HepG2 (cell line): ENCODE measurements around the gene RPL37A. TPM values are rescaled to one million over a fixed set of nuclear protein-coding genes. Genes with fewer than 3 reads are reported as not detected.

Source experiments
- ADNP ChIP-seq: sonication (generic); formaldehyde crosslinking; IDR thresholded peaks from 2 replicates; pipeline ENCODE4 v1.4.0; 2020; ENCODE audit warnings: missing genetic modification reagents
- ATF3 ChIP-seq: sonication (generic); formaldehyde crosslinking; IDR thresholded peaks from 2 replicates; pipeline ENCODE4 v1.4.0; 2020; ENCODE audit warnings: missing genetic modification reagents
- CAMTA2 ChIP-seq: sonication (generic); formaldehyde crosslinking; IDR thresholded peaks from 2 replicates; pipeline ENCODE4 v1.4.0; 2020; ENCODE audit warnings: mild to moderate bottlenecking, missing genetic modification reagents, borderline replicate concordance
- CHD2 ChIP-seq: IDR thresholded peaks from 2 replicates; pipeline ENCODE4 v1.6.1; 2011; ENCODE audit warnings: low read depth, low read length, improper control_type of control experiment
- DR1 ChIP-seq: sonication (generic); formaldehyde crosslinking; IDR thresholded peaks from 2 replicates; pipeline ENCODE4 v1.8.0; 2021; ENCODE audit warnings: mild to moderate bottlenecking, missing genetic modification reagents, inconsistent platforms
- HHEX ChIP-seq: IDR thresholded peaks from 2 replicates; pipeline ENCODE4 v1.6.1; 2016; ENCODE audit warnings: control low read depth
- HNF4G ChIP-seq, 2 experiments: sonication (generic) in 1 of 2; formaldehyde crosslinking in 1 of 2; IDR thresholded peaks; 2 replicates each; pipeline versions ENCODE4 v1.4.0 to v1.6.1; 2011 to 2020; ENCODE audit warnings: borderline replicate concordance in 2 of 2, low read depth in 2 of 2, mild to moderate bottlenecking in 2 of 2, low read length in 1 of 2, missing genetic modification reagents in 1 of 2, moderate library complexity in 1 of 2
- KLF9 ChIP-seq: IDR thresholded peaks from 2 replicates; pipeline ENCODE4 v1.6.1; 2016; ENCODE audit warnings: low read depth
- MTA1 ChIP-seq: sonication (generic); formaldehyde crosslinking; IDR thresholded peaks from 2 replicates; pipeline ENCODE4 v1.4.0; 2020; ENCODE audit warnings: missing genetic modification reagents, mild to moderate bottlenecking, borderline replicate concordance
- RARA ChIP-seq: IDR thresholded peaks from 2 replicates; pipeline ENCODE4 v1.6.1; 2016; ENCODE audit warnings: missing genetic modification reagents, missing compliant biosample characterization
- SKI ChIP-seq: fragments of 450-650 bp; IDR thresholded peaks from one replicate; pipeline ENCODE4 v1.6.1; 2018; ENCODE audit warnings: mild to moderate bottlenecking; ENCODE audit not compliant: partially characterized antibody
- ZKSCAN5 ChIP-seq: sonication (generic); formaldehyde crosslinking; IDR thresholded peaks from 2 replicates; pipeline ENCODE4 v1.5.1; 2020; ENCODE audit warnings: mild to moderate bottlenecking, missing genetic modification reagents
- ZNF121 ChIP-seq: sonication (generic); formaldehyde crosslinking; IDR thresholded peaks from 2 replicates; pipeline ENCODE4 v1.5.0; 2020; ENCODE audit warnings: mild to moderate bottlenecking, missing genetic modification reagents
- ZNF33A ChIP-seq: sonication (generic); formaldehyde crosslinking; IDR thresholded peaks from 2 replicates; pipeline ENCODE4 v1.5.1; 2020; ENCODE audit warnings: missing genetic modification reagents, mild to moderate bottlenecking, moderate library complexity, borderline replicate concordance
- ZNF563 ChIP-seq: sonication (generic); formaldehyde crosslinking; IDR thresholded peaks from 2 replicates; pipeline ENCODE4 v1.8.0; 2022; ENCODE audit warnings: mild to moderate bottlenecking, moderate library complexity, missing genetic modification reagents
- ZNF570 ChIP-seq: sonication (generic); formaldehyde crosslinking; IDR thresholded peaks from 2 replicates; pipeline ENCODE4 v1.4.0; 2020; ENCODE audit warnings: mild to moderate bottlenecking, missing genetic modification reagents, borderline replicate concordance
- ZNF574 ChIP-seq: sonication (generic); formaldehyde crosslinking; IDR thresholded peaks from 2 replicates; pipeline ENCODE4 v1.4.0; 2020; ENCODE audit warnings: missing genetic modification reagents
- polyA plus RNA-seq, 8 experiments: library from polyadenylated mRNA; depleted of rRNA in 3 of 8; stranded (reverse) in 7 of 8; unstranded in 1 of 8; fragments of >200 nt; fragmentation: Illumina TruSeq in 4 of 8; extraction: Trizol in 4 of 8; gene quantifications; 2 replicates each; pipeline versions ENCODE4 v1.2.1 to v1.2.3, GENCODE V29; 2011 to 2016; ENCODE audit warnings: low read depth in 4 of 8, missing spikeins in 1 of 8, mixed read lengths in 1 of 8; ENCODE audit not compliant: insufficient read depth in 1 of 8
- total RNA-seq, 5 experiments: library from RNA; depleted of rRNA; stranded (reverse); fragments of >200 nt; fragmentation: Illumina TruSeq; extraction: Trizol; gene quantifications; 2 replicates each; pipeline ENCODE4 v1.2.3, GENCODE V29; 2016; ENCODE audit warnings: low read depth in 1 of 5
- TF ChIP-seq, protein P1 (sequence below): sonication (generic); formaldehyde crosslinking; IDR thresholded peaks from 2 replicates; pipeline ENCODE4; 2020; ENCODE audit warnings: missing genetic modification reagents, mild to moderate bottlenecking, borderline replicate concordance
- TF ChIP-seq, protein P2 (sequence below): sonication (generic); formaldehyde crosslinking; IDR thresholded peaks from 2 replicates; pipeline ENCODE4 v1.4.0; 2020; ENCODE audit warnings: mild to moderate bottlenecking, missing genetic modification reagents

The RPL37A gene
- total and polyA plus RNA-seq, 2 of the 13 experiments (the other 11 are each of a cell fraction or from before 2014, with no cell fraction given) = 6,902 to 7,910 TPM

GRCh38 chr2:216553093-216553478, 54.4 kb downstream of the RPL37A start (continued):
- TF ChIP-seq, protein P1, sequence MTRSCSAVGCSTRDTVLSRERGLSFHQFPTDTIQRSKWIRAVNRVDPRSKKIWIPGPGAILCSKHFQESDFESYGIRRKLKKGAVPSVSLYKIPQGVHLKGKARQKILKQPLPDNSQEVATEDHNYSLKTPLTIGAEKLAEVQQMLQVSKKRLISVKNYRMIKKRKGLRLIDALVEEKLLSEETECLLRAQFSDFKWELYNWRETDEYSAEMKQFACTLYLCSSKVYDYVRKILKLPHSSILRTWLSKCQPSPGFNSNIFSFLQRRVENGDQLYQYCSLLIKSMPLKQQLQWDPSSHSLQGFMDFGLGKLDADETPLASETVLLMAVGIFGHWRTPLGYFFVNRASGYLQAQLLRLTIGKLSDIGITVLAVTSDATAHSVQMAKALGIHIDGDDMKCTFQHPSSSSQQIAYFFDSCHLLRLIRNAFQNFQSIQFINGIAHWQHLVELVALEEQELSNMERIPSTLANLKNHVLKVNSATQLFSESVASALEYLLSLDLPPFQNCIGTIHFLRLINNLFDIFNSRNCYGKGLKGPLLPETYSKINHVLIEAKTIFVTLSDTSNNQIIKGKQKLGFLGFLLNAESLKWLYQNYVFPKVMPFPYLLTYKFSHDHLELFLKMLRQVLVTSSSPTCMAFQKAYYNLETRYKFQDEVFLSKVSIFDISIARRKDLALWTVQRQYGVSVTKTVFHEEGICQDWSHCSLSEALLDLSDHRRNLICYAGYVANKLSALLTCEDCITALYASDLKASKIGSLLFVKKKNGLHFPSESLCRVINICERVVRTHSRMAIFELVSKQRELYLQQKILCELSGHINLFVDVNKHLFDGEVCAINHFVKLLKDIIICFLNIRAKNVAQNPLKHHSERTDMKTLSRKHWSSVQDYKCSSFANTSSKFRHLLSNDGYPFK (CRISPR knock-in tag) = no peak
- TF ChIP-seq MTA1 (no peak), ZNF570 (CRISPR knock-in tag) (no peak), ZKSCAN5 (CRISPR knock-in tag) (no peak), ADNP (no peak), RARA (CRISPR knock-in tag) (peak; percentile 64; the same call in 1 of the 2 replicates), SKI (peak; percentile 42), ZNF563 (CRISPR knock-in tag) (no peak), ZNF33A (CRISPR knock-in tag) (no peak), HHEX (CRISPR knock-in tag) (no peak), ZNF574 (CRISPR knock-in tag) (peak; percentile 15; the same call in 1 of the 2 replicates), ATF3 (CRISPR knock-in tag) (peak; percentile 70; the same call in 1 of the 2 replicates), CHD2 (no peak), ZNF121 (CRISPR knock-in tag) (no peak), HNF4G (IDR thresholded peaks at IDR 0.05; ENCODE audit: borderline replicate concordance, low read depth, low read length) (peak; percentile 72; the same call in 1 of the 2 replicates), HNF4G (CRISPR knock-in tag; IDR thresholded peaks at IDR 0.05; ENCODE audit: borderline replicate concordance, low read depth) (no peak), KLF9 (no peak), CAMTA2 (CRISPR knock-in tag) (no peak), DR1 (CRISPR knock-in tag) (no peak)
- TF ChIP-seq, protein P2, sequence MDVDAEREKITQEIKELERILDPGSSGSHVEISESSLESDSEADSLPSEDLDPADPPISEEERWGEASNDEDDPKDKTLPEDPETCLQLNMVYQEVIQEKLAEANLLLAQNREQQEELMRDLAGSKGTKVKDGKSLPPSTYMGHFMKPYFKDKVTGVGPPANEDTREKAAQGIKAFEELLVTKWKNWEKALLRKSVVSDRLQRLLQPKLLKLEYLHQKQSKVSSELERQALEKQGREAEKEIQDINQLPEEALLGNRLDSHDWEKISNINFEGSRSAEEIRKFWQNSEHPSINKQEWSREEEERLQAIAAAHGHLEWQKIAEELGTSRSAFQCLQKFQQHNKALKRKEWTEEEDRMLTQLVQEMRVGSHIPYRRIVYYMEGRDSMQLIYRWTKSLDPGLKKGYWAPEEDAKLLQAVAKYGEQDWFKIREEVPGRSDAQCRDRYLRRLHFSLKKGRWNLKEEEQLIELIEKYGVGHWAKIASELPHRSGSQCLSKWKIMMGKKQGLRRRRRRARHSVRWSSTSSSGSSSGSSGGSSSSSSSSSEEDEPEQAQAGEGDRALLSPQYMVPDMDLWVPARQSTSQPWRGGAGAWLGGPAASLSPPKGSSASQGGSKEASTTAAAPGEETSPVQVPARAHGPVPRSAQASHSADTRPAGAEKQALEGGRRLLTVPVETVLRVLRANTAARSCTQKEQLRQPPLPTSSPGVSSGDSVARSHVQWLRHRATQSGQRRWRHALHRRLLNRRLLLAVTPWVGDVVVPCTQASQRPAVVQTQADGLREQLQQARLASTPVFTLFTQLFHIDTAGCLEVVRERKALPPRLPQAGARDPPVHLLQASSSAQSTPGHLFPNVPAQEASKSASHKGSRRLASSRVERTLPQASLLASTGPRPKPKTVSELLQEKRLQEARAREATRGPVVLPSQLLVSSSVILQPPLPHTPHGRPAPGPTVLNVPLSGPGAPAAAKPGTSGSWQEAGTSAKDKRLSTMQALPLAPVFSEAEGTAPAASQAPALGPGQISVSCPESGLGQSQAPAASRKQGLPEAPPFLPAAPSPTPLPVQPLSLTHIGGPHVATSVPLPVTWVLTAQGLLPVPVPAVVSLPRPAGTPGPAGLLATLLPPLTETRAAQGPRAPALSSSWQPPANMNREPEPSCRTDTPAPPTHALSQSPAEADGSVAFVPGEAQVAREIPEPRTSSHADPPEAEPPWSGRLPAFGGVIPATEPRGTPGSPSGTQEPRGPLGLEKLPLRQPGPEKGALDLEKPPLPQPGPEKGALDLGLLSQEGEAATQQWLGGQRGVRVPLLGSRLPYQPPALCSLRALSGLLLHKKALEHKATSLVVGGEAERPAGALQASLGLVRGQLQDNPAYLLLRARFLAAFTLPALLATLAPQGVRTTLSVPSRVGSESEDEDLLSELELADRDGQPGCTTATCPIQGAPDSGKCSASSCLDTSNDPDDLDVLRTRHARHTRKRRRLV (CRISPR knock-in tag) = 0 out of 2 replicates have a peak, but pooled peaks have one; percentile 29
